ENCODE measurements around the gene ESRRA.

ESRRA gene

DNA sequence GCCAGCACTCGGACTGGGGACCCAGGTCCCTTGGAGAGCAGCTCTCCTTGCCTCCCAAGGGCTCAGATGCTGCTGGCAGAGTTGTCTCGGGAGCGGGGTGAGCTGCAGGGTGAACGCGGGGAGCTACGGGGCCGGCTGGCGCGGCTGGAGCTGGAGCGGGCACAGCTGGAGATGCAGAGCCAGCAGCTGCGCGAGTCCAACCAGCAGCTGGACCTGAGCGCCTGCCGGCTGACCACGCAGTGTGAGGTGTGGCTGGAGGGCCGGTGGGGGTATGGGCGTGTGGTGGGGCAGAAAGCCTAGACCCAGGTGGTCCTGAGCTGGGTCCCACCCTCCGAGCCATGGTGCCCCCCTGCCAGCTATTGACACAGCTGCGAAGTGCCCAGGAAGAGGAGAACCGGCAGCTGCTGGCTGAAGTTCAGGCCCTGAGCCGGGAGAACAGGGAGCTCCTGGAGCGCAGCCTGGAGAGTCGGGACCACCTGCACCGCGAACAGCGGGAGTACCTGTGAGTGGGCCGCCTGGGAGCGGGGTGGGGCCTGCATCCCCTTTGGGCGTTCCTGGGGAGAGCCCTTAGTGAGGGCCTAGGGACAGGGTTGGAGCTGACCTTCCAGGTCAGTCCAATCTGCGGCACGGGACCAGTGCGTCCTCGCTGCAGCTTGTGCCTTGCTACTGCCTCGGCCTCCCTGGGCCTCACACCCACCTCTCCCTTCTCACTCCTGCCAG is 47.8 kb downstream of the ESRRA start:
- DNase-seq = peak; percentile 56

DNA sequence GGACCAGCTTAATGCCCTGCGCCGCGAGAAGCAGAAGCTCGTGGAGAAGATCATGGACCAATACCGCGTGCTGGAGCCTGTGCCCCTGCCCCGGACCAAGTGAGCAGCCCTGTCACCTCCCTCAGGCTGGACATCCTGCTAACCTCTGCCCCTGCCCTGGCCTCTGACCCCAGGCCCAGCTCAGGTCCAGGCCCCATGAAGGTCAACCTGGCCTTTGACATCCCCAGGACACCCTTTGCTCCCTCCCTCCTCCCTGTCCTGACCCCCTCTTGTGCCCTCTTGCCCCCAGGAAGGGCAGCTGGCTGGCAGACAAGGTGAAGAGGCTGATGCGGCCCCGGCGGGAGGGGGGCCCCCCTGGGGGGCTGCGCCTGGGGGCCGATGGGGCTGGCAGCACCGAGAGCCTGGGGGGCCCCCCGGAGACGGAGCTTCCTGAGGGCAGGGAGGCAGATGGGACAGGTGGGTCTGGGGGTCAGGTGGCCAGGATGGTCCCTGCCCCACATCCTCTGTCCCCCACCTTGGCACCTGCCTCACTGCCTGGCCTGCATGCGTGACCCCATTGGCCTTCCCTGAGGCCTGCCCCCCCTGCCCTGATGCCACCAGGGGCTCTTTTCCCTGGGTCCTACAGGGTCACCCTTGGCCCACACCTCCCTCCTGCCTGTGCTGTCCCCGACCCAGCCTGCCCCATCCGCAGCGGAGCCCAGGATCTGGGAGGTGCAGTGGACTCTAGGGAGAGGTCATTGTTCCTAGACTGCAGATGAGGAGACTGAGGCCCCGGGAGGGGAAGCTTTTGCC is 48.6 kb downstream of the ESRRA start:
- DNase-seq = no peak

- peak; percentile 72 for DNase-seq
Measured at GRCh38 chr11:64355078-64355940, 50.0 kb downstream of the ESRRA start.

DNA sequence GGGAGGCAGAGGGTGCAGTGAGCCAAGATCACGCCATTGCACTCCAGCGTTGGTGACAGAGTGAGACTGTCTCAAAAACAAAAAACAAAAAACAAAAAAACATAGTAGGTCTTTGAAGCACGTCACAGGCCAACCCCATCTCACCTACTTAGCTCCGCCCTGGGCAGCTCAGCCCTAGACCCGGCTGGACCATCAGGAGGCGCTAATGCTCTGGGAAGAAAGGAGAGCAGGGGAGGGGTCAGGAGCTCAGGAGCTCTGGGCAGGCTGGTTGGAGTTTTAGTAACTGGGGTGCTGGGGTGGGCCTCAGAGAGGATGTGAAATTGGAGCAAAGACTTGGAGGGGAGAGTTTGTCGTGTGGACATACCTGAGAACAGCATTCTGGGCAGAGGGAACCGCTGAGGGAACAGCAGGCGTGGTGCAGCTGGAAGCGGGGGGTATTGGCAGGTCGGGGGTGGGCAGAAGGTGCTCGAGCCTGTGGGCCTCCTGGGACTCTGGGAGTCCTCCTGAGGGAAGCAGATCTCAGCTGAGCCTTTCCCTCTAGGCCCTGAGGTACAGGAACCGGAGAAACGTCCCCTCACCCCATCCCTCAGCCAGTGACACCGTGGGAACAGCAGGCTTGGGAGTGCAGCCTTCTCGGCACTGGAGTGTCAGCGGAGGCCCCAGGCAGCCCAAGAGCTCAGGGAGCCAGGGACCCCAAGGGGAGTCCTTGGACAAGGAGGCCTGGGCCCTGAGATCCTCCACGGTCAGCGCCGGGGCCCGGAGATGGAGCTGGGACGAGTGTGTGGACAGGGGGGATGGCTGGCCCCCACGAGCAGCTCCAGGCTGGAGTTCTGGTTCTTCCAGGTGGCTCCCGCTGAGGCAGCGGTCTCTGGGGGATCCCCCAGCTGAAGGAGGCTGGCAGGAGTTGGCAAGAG is 51.4 kb downstream of the ESRRA start:
- no peak for DNase-seq

- DNase-seq = no peak
Measured at GRCh38 chr11:64357446-64357845, 52.1 kb downstream of the ESRRA start.

GRCh38 chr11:64357904-64358535 is 52.7 kb downstream of the ESRRA start:
- DNase-seq = no peak

DNA sequence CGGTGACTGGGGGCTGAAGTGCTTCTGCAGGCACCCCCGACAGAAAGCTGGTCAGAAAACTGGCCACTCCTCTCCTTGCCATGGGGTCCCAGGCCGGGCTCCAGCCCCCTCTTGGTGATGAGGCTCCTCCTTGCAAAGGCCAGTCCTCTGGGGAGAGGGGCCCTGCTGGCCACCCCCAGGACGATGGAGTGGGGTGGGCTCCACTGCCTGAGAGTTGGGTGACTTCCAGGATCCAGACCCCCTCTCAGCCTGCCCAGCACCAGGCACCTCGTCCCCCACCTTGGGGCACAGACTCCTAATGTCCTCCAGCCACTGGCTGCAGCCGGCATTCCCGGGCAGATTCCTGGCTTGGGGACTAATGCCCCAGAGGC is 53.2 kb downstream of the ESRRA start:
- no peak for DNase-seq

DNA sequence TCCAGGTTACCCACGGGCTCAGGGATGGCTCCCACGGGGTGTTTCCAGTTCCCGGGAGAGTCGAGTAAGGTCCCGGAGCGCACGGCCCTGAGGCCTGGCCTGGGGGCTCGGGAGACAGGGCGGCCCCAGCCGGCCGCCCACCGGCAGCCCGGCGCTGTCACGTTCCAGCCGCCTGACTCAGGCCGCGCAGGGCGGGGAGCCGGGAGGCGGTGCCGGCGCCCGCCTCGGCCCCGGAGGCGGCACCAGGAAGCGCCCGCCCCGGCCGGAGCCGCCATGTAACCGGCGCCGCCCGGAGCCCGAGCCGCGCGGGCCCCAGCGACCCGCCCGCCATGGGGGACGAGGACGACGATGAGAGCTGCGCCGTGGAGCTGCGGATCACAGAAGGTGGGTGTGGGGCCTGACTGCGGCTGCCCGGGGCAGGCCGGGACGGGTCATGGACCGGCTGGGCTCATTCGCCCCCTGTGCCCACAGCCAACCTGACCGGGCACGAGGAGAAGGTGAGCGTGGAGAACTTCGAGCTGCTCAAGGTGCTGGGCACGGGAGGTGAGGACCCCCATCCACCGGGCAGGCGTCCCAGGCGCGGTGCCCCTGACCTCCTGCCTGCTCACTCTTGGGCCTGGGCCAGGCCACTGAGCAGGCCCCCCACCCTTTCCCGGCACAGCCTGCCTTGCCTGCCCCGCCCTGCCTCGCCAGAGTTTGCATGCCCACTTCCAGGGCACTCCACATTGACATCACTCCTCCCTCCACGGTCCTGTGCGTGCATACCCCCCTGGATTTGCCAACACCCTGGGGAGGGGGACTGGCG is 53.8 kb downstream of the ESRRA start, which contains the start of gene RPS6KA4:
TSS of gene RPS6KA4 (plus strand) at position 256 of the 805 bp plus-strand sequence. CDS start at position 330, 74 bp downstream.
- peak; percentile 79 for DNase-seq

GRCh38 chr11:64359712-64360445 is 54.6 kb downstream of the ESRRA start:
- DNase-seq = no peak

DNA sequence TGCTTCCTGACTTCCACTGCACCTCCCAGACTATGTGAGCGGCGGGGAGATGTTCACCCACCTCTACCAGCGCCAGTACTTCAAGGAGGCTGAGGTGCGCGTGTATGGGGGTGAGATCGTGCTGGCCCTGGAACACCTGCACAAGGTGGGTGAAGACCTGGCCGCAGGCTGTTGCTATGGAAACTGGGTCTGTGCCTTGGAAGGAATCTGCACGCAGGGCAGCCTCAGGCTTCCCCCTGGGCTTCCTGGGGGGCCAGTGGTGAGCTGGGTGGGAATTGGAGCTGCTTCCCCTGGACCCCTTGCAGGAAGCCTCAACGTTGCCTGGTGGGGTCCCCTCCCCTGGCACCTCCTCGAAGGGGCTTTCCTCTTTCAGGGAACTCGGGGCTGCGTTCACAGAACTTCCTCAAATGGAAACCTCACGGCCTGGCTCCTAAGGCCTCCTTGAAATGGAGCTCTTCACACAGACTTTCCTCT is 55.2 kb downstream of the ESRRA start:
- DNase-seq = no peak

DNA sequence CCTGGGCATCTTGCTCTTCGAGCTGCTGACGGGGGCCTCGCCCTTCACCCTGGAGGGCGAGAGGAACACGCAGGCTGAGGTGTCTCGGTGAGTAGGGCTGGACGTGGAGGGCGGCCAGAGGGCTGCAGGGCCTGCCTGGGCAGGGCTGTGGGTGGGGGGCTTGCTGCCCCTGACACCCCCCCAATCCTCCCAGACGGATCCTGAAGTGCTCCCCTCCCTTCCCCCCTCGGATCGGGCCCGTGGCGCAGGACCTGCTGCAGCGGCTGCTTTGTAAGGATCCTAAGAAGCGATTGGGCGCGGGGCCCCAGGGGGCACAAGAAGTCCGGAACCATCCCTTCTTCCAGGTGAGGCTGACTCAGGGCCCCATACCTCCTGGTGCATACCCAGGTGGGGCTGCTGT is 56.3 kb downstream of the ESRRA start:
- DNase-seq = no peak

DNA sequence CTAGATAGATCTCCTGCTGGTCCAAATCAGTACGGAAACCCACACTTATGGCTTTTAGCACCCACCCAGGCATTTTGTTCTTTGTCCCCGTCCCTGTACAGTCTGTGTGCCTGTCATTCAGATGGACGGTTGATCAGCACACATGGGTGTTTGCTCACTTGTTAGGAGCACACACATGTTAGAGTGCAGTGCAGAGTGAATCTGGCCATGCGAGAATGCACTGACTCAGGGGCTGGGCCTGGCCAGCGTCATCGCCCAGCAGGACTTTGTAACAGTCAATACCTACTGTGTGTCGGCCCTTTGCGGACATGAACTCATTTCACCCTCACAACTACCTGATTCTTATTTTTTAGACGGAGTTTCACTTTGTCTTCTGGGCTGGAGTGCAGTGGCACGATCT is 57.0 kb downstream of the ESRRA start:
- no peak for DNase-seq

GRCh38 chr11:64364435-64364834 is 59.1 kb downstream of the ESRRA start:
- no peak for DNase-seq

GRCh38 chr11:64364911-64365310 is 59.6 kb downstream of the ESRRA start:
- DNase-seq = no peak
